WTC11 (cell line): Measurements from ENCODE around the gene ZC3H12C.

Experiments
- ELF4 ChIP-seq: sonication (generic); formaldehyde crosslinking; IDR thresholded peaks from 2 replicates; pipeline ENCODE4 v1.8.1; 2022; ENCODE audit warnings: low read depth, mild to moderate bottlenecking, moderate library complexity, missing genetic modification reagents
- ETV6 ChIP-seq: sonication (generic); formaldehyde crosslinking; IDR thresholded peaks from 2 replicates; pipeline ENCODE4 v1.8.1; 2022; ENCODE audit warnings: mild to moderate bottlenecking, missing genetic modification reagents
- JUN ChIP-seq: sonication (generic); formaldehyde crosslinking; IDR thresholded peaks from 2 replicates; pipeline ENCODE4 v1.8.0; 2023; ENCODE audit warnings: mild to moderate bottlenecking, missing genetic modification reagents
- SMAD3 ChIP-seq: sonication (generic); formaldehyde crosslinking; IDR thresholded peaks from 2 replicates; pipeline ENCODE4 v1.8.0; 2022; ENCODE audit warnings: missing genetic modification reagents, mild to moderate bottlenecking, borderline replicate concordance
- SMAD4 ChIP-seq: sonication (generic); formaldehyde crosslinking; IDR thresholded peaks from 2 replicates; pipeline ENCODE4 v1.8.0; 2022; ENCODE audit warnings: mild to moderate bottlenecking, missing genetic modification reagents
- TCF7 ChIP-seq: sonication (generic); formaldehyde crosslinking; IDR thresholded peaks from 2 replicates; pipeline ENCODE4 v1.8.0; 2022; ENCODE audit warnings: mild to moderate bottlenecking, low read depth, missing genetic modification reagents, moderate library complexity
- TEAD4 ChIP-seq: sonication (generic); formaldehyde crosslinking; IDR thresholded peaks from 2 replicates; pipeline ENCODE4 v1.8.0; 2022; ENCODE audit warnings: mild to moderate bottlenecking, missing genetic modification reagents
- ZBTB21 ChIP-seq: sonication (generic); formaldehyde crosslinking; IDR thresholded peaks from 2 replicates; pipeline ENCODE4 v1.8.1; 2023; ENCODE audit warnings: mild to moderate bottlenecking, missing genetic modification reagents, borderline replicate concordance
- TF ChIP-seq, protein P1 (sequence below): sonication (generic); formaldehyde crosslinking; IDR thresholded peaks from 2 replicates; pipeline ENCODE4 v1.8.1; 2023; ENCODE audit warnings: mild to moderate bottlenecking, missing genetic modification reagents
- TF ChIP-seq, protein P2 (sequence below): fragments of 200-600 bp; IDR thresholded peaks from 2 replicates; pipeline ENCODE4 v1.8.0; 2022; ENCODE audit warnings: antibody characterized with exemption
- TF ChIP-seq, protein P3 (sequence below): sonication (generic); formaldehyde crosslinking; conservative IDR thresholded peaks from 2 replicates; pipeline ENCODE4 v1.8.1; 2022; ENCODE audit warnings: mild to moderate bottlenecking, missing genetic modification reagents
- TF ChIP-seq, protein P4 (sequence below): sonication (generic); formaldehyde crosslinking; IDR thresholded peaks from 2 replicates; pipeline ENCODE4 v1.8.1; 2023; ENCODE audit warnings: mild to moderate bottlenecking, missing genetic modification reagents, moderate library complexity
- TF ChIP-seq, protein P5 (sequence below): sonication (generic); formaldehyde crosslinking; IDR thresholded peaks from 2 replicates; pipeline ENCODE4 v1.8.1; 2023; ENCODE audit warnings: mild to moderate bottlenecking, moderate library complexity, missing genetic modification reagents

DNA sequence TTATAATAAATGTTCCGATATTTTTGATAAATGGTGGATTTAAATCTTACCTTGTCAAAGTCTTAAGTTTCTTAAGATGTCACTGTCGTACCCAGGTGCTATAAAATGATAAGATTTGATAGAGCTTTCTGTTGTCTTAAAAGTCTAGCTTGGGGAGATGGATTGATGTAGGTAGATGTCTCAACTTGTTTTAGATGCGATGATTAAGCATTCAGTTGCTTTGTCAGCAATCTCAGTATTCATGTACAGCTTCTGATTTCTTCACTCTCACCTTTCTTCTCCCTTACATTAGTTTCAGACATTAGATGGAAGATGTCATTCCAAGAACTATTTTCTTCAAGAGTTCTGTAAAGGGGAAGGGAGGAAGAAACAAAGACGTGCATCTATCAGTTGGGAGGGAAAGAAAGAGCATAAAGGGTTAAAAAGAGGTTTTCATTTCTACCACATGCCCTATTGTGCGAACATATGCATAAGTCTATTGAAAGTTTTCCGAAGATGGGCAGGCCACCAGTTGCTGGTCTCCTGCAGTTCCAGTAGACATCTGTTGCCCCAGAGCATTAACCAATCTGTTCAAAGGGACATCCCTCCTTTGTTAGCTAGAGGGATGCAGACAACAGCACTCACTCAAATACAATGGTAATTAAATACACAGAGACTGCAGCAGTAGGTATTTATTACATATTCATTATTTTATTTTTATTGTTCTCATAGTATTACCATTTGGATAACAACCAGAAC is 38.4 kb downstream of the ZC3H12C start:
- TF ChIP-seq ETV6 (CRISPR knock-in tag) (no peak), JUN (CRISPR knock-in tag) (no peak), SMAD3 (CRISPR knock-in tag) (no peak), SMAD4 (CRISPR knock-in tag) (no peak), ZBTB21 (no peak), ELF4 (CRISPR knock-in tag) (no peak), TEAD4 (CRISPR knock-in tag) (no peak), TCF7 (CRISPR knock-in tag) (no peak)
- TF ChIP-seq, protein P1, sequence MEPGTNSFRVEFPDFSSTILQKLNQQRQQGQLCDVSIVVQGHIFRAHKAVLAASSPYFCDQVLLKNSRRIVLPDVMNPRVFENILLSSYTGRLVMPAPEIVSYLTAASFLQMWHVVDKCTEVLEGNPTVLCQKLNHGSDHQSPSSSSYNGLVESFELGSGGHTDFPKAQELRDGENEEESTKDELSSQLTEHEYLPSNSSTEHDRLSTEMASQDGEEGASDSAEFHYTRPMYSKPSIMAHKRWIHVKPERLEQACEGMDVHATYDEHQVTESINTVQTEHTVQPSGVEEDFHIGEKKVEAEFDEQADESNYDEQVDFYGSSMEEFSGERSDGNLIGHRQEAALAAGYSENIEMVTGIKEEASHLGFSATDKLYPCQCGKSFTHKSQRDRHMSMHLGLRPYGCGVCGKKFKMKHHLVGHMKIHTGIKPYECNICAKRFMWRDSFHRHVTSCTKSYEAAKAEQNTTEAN (CRISPR knock-in tag) = no peak
- TF ChIP-seq, protein P2, sequence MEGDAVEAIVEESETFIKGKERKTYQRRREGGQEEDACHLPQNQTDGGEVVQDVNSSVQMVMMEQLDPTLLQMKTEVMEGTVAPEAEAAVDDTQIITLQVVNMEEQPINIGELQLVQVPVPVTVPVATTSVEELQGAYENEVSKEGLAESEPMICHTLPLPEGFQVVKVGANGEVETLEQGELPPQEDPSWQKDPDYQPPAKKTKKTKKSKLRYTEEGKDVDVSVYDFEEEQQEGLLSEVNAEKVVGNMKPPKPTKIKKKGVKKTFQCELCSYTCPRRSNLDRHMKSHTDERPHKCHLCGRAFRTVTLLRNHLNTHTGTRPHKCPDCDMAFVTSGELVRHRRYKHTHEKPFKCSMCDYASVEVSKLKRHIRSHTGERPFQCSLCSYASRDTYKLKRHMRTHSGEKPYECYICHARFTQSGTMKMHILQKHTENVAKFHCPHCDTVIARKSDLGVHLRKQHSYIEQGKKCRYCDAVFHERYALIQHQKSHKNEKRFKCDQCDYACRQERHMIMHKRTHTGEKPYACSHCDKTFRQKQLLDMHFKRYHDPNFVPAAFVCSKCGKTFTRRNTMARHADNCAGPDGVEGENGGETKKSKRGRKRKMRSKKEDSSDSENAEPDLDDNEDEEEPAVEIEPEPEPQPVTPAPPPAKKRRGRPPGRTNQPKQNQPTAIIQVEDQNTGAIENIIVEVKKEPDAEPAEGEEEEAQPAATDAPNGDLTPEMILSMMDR = no peak
- TF ChIP-seq, protein P3, sequence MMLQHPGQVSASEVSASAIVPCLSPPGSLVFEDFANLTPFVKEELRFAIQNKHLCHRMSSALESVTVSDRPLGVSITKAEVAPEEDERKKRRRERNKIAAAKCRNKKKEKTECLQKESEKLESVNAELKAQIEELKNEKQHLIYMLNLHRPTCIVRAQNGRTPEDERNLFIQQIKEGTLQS (CRISPR knock-in tag) = no peak
- TF ChIP-seq, protein P4, sequence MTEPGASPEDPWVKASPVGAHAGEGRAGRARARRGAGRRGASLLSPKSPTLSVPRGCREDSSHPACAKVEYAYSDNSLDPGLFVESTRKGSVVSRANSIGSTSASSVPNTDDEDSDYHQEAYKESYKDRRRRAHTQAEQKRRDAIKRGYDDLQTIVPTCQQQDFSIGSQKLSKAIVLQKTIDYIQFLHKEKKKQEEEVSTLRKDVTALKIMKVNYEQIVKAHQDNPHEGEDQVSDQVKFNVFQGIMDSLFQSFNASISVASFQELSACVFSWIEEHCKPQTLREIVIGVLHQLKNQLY = no peak
- TF ChIP-seq, protein P5, sequence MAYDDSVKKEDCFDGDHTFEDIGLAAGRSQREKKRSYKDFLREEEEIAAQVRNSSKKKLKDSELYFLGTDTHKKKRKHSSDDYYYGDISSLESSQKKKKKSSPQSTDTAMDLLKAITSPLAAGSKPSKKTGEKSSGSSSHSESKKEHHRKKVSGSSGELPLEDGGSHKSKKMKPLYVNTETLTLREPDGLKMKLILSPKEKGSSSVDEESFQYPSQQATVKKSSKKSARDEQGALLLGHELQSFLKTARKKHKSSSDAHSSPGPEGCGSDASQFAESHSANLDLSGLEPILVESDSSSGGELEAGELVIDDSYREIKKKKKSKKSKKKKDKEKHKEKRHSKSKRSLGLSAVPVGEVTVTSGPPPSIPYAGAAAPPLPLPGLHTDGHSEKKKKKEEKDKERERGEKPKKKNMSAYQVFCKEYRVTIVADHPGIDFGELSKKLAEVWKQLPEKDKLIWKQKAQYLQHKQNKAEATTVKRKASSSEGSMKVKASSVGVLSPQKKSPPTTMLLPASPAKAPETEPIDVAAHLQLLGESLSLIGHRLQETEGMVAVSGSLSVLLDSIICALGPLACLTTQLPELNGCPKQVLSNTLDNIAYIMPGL (CRISPR knock-in tag) = no peak
